Mononuclear cell (primary cell): ENCODE data around the gene CLEC16A. TPM values are rescaled to one million over a fixed set of nuclear protein-coding genes. Genes with fewer than 3 reads are reported as not detected.
A peak's percentile ranks its signal among the peaks of the same experiment; 100 is the strongest.

Experiments
- H3K27me3 ChIP-seq: 2 replicates; pipeline ENCODE4 v1.6.0; 2011; ENCODE audit warnings: low read length, control low read depth; ENCODE audit not compliant: insufficient read depth
- H3K4me1 ChIP-seq: 2 replicates; pipeline ENCODE4 v1.5.1; 2011; ENCODE audit warnings: mild to moderate bottlenecking, low read length, control low read depth; ENCODE audit not compliant: insufficient read depth
- H3K4me3 ChIP-seq: 2 replicates; pipeline ENCODE4 v1.5.1; 2011; ENCODE audit warnings: mild to moderate bottlenecking, low read length, moderate library complexity
- H3K9me3 ChIP-seq: 2 replicates; pipeline ENCODE4 v1.5.1; 2011; ENCODE audit warnings: low read depth, mild to moderate bottlenecking, control low read depth, low read length
- total RNA-seq: library from RNA; depleted of rRNA; stranded (reverse); fragments of >200 nt; gene quantifications from one replicate; pipeline ENCODE4 v1.2.3, GENCODE V29; 2012

The CLEC16A gene
- total RNA-seq = 26.9 TPM

- peaks cover 80% of the 10 kb centered on the region for H3K4me1 ChIP-seq
- no peaks in the 10 kb centered on the region for H3K9me3 ChIP-seq
- H3K27me3 ChIP-seq = no peaks in the 10 kb centered on the region
- peak within 1 kb of the TSS; percentile 73 for H3K4me3 ChIP-seq
Observed at GRCh38 chr16:10944249-10945064, at the start of gene CLEC16A. CLEC16A (plus strand) TSS chr16:10944564; CDS start chr16:10944718, 154 bp downstream.

- Histone ChIP-seq H3K27me3 (no peaks in the 10 kb centered on the region), H3K4me3 (no peak overlapping the region), H3K4me1 (peaks cover 79% of the 10 kb centered on the region), H3K9me3 (no peaks in the 10 kb centered on the region)
Observed at GRCh38 chr16:10895053-10895946, 49.1 kb upstream of the CLEC16A start.

GRCh38 chr16:10896165-10896564 lies 48.2 kb upstream of the CLEC16A start:
- Histone ChIP-seq H3K4me3 (no peak overlapping the region), H3K27me3 (no peaks in the 10 kb centered on the region), H3K4me1 (peaks cover 71% of the 10 kb centered on the region), H3K9me3 (no peaks in the 10 kb centered on the region)

- H3K4me1 ChIP-seq = peaks cover 65% of the 10 kb centered on the region
- H3K4me3 ChIP-seq = no peak overlapping the region
- no peaks in the 10 kb centered on the region for H3K9me3 ChIP-seq
- H3K27me3 ChIP-seq = no peaks in the 10 kb centered on the region
Observed at GRCh38 chr16:10896723-10897122, 47.6 kb upstream of the CLEC16A start.

- no peaks in the 10 kb centered on the region for H3K27me3 ChIP-seq
- peaks cover 61% of the 10 kb centered on the region for H3K4me1 ChIP-seq
- no peaks in the 10 kb centered on the region for H3K9me3 ChIP-seq
- no peak overlapping the region for H3K4me3 ChIP-seq
Observed at GRCh38 chr16:10897134-10897533, 47.2 kb upstream of the CLEC16A start.

- no peaks in the 10 kb centered on the region for H3K27me3 ChIP-seq
- H3K9me3 ChIP-seq = no peaks in the 10 kb centered on the region
- H3K4me3 ChIP-seq = no peak overlapping the region
Observed at GRCh38 chr16:10902999-10903398, 41.4 kb upstream of the CLEC16A start.

GRCh38 chr16:10906482-10906881 lies 37.9 kb upstream of the CLEC16A start:
- Histone ChIP-seq H3K27me3 (no peaks in the 10 kb centered on the region), H3K4me1 (no peaks in the 10 kb centered on the region), H3K9me3 (no peaks in the 10 kb centered on the region), H3K4me3 (no peak overlapping the region)

More at GRCh38 chr16:10902999-10903398, 41.4 kb upstream of the CLEC16A start:
- peaks cover 6% of the 10 kb centered on the region for H3K4me1 ChIP-seq

- Histone ChIP-seq H3K4me1 (no peaks in the 10 kb centered on the region), H3K9me3 (no peaks in the 10 kb centered on the region), H3K4me3 (no peak overlapping the region), H3K27me3 (no peaks in the 10 kb centered on the region)
Observed at GRCh38 chr16:10906914-10907756, 37.2 kb upstream of the CLEC16A start.

GRCh38 chr16:10907757-10908045 lies 36.7 kb upstream of the CLEC16A start:
- no peaks in the 10 kb centered on the region for H3K27me3 ChIP-seq
- peaks cover 2% of the 10 kb centered on the region for H3K4me1 ChIP-seq
- no peak overlapping the region for H3K4me3 ChIP-seq
- H3K9me3 ChIP-seq = no peaks in the 10 kb centered on the region

- no peaks in the 10 kb centered on the region for H3K9me3 ChIP-seq
- no peak overlapping the region for H3K4me3 ChIP-seq
- H3K27me3 ChIP-seq = no peaks in the 10 kb centered on the region
- peaks cover 21% of the 10 kb centered on the region for H3K4me1 ChIP-seq
Observed at GRCh38 chr16:10911267-10911666, 33.1 kb upstream of the CLEC16A start.

GRCh38 chr16:10916534-10916933 lies 27.8 kb upstream of the CLEC16A start:
- Histone ChIP-seq H3K27me3 (no peaks in the 10 kb centered on the region), H3K9me3 (no peaks in the 10 kb centered on the region), H3K4me3 (no peak overlapping the region), H3K4me1 (peaks cover 39% of the 10 kb centered on the region)

- H3K27me3 ChIP-seq = no peaks in the 10 kb centered on the region
- H3K4me1 ChIP-seq = peaks cover 37% of the 10 kb centered on the region
- no peak overlapping the region for H3K4me3 ChIP-seq
- no peaks in the 10 kb centered on the region for H3K9me3 ChIP-seq
Observed at GRCh38 chr16:10918294-10919002, 25.9 kb upstream of the CLEC16A start.

- no peak overlapping the region for H3K4me3 ChIP-seq
- H3K4me1 ChIP-seq = peaks cover 36% of the 10 kb centered on the region
- no peaks in the 10 kb centered on the region for H3K9me3 ChIP-seq
- H3K27me3 ChIP-seq = no peaks in the 10 kb centered on the region
Observed at GRCh38 chr16:10919003-10919351, 25.4 kb upstream of the CLEC16A start.

GRCh38 chr16:10920726-10921427 lies 23.5 kb upstream of the CLEC16A start:
- Histone ChIP-seq H3K9me3 (no peaks in the 10 kb centered on the region), H3K27me3 (no peaks in the 10 kb centered on the region), H3K4me3 (no peak overlapping the region), H3K4me1 (peaks cover 21% of the 10 kb centered on the region)
